HG03558 (cell line): ENCODE measurements around the gene BORCS5.
"Not testable (repeated sequence)": the region's sequence is repeated elsewhere in the genome, so short reads cannot be mapped to it uniquely, and the experiment has no call there.

Source experiments
- ATAC-seq: cut with Tn5 transposase; IDR thresholded peaks from one replicate; pipeline ENCODE4 v1.9.1; 2021; ENCODE audit warnings: moderate number of reproducible peaks; ENCODE audit not compliant: unreplicated experiment; ENCODE audit errors: extremely low read depth

Gene BORCS5

GRCh38 chr12:12351468-12352185 is 5.3 kb upstream of the BORCS5 start:
- ATAC-seq, result not testable (repeated sequence)

GRCh38 chr12:12353276-12353675 is 3.6 kb upstream of the BORCS5 start:
- ATAC-seq, result no peak

- ATAC-seq, result no peak
Measured at GRCh38 chr12:12353807-12354206, 3.1 kb upstream of the BORCS5 start.

- no peak for ATAC-seq
Measured at GRCh38 chr12:12356467-12356895, 397 bp upstream of the BORCS5 start.

- peak; percentile 1 for ATAC-seq
Measured at GRCh38 chr12:12357719-12358461, 1.0 kb downstream of the BORCS5 start.

GRCh38 chr12:12358528-12358927 is 1.6 kb downstream of the BORCS5 start:
- ATAC-seq, result no peak

- ATAC-seq, result no peak
Measured at GRCh38 chr12:12364787-12365445, 8.0 kb downstream of the BORCS5 start.

GRCh38 chr12:12365446-12365802 is 8.5 kb downstream of the BORCS5 start:
- ATAC-seq, result no peak

GRCh38 chr12:12365931-12366431 is 9.1 kb downstream of the BORCS5 start:
- ATAC-seq, result no peak

GRCh38 chr12:12366701-12367481 is 10.0 kb downstream of the BORCS5 start:
- no peak for ATAC-seq

- ATAC-seq, result no peak
Measured at GRCh38 chr12:12367482-12367998, 10.7 kb downstream of the BORCS5 start.

GRCh38 chr12:12372946-12373722 is 16.3 kb downstream of the BORCS5 start:
- ATAC-seq, result no peak

- ATAC-seq, result no peak
Measured at GRCh38 chr12:12376646-12377448, 20.0 kb downstream of the BORCS5 start.

GRCh38 chr12:12378616-12379015 is 21.7 kb downstream of the BORCS5 start:
- ATAC-seq, result no peak

- no peak for ATAC-seq
Measured at GRCh38 chr12:12379831-12380730, 23.2 kb downstream of the BORCS5 start.

GRCh38 chr12:12380949-12381593 is 24.2 kb downstream of the BORCS5 start:
- no peak for ATAC-seq

GRCh38 chr12:12381982-12382381 is 25.1 kb downstream of the BORCS5 start:
- no peak for ATAC-seq
